HG03342 (cell line): Measurements from ENCODE around the gene CNTNAP2.

Source experiments
- ATAC-seq: cut with Tn5 transposase; IDR thresholded peaks from one replicate; pipeline ENCODE4 v1.9.1; 2021; ENCODE audit warnings: mild to moderate bottlenecking, moderate library complexity; ENCODE audit not compliant: unreplicated experiment

CNTNAP2 gene

DNA sequence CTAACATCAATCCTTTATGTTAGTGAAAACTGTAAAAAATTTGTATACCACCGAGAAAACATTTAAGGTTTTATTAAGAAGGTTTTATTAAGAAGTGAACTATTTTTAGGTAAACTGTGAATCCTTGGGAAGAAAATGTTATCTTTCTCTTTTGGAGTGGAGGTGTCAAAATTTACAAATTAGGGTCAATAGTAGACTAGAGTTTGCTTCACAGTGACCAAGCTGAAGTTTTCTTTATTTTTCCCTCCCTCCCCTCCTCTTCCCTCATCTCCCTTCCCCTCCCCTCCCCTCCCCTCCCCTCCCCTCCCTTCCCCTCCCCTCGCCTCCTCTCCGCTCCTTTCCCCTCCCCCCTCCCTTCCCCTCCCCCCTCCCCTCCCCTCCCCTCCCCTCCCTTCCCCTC is 168.8 kb downstream of the CNTNAP2 start:
- ATAC-seq = no peak

DNA sequence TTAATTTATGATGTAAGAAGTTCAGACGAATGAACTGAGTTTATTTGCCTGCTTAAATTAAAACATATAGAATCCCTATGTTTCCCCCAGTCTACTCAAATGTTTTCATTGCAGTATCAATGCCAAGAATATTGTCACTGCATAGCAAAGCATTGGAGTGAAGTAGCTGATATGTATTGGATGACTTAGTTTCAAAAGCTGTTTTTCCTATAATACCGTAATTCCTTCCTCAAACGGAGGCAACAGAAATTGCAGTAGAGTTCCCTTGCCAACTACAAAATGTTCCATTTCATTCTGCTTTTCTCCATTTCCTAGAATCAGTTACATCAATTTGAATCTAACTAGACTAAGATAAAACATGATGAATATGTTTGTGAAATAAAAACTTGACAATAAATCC is 174.1 kb downstream of the CNTNAP2 start:
- no peak for ATAC-seq

DNA sequence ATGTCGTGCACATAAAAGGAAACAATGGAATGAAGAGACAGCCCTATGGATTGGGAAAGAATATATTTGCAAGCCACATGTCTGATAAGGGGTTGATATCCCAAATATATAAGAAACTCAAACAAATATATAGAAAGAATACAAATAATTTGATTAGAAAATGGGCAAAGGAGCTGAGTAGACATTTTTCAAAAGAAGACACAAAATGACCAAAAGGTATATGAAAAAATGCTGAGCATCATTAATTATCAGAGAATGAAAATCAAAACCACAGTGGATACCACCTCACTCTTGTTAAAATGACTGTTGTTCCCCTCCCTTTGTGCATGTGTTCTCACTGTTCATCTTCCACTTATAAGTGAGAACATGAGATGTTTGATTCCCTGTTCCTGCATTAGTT is 175.3 kb downstream of the CNTNAP2 start:
- no peak for ATAC-seq

DNA sequence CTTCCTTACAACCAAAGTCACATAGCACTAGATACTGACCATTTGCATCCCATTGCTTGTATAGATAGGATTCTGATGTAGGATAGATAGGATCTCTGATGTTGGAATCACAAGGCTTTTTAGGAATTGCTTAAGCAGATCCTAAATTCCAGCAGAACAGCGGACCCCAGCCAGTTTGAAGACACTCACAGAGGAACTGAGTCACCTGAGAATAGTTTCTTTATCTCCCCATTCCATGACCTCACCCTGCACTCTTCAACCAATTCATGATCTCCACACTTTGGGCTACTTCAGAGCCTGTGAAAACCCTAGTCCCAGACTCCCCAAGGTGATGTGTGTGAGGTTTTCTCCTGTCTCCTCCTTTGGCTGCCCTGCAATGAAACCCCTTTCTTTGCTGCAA is 179.4 kb downstream of the CNTNAP2 start:
- no peak for ATAC-seq

DNA sequence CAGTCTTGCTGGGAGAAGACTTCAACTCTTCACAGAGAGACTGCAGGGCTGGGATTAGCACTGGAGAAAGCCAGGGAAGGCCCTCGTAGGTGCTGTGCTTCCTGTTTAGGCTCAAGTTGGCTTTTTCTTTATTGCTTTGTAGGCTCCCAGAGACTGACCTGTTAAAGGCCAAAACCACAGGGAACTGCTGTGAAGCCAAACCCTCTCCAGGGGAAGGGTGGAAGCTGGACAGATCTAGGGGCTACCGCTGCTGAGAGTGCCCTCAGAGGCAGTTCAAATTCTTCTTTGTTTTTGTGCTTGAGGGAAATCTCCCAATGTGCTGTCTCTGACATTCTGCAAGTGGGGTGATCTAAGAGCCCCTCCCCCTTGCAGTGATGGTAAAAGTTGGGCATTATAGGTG is 198.4 kb downstream of the CNTNAP2 start:
- no peak for ATAC-seq

DNA sequence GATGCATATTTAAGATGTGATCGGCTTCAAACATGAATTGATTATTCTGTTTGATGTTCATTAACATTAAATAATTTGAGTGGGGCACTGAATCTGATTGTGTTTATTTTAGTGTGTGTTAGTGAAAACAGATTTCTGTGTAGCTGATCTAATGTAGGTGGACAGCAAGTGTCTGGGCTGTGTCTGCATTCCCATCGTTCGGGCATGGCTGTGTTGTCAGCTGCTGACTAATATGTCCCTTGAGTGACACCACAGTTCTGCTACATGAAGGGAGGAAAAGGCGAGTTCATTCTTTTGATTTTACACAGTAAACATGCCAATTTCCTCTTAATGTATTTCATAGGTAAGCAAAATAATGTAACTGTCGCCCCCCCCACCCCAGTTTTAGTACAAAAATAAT is 203.0 kb downstream of the CNTNAP2 start:
- no peak for ATAC-seq

DNA sequence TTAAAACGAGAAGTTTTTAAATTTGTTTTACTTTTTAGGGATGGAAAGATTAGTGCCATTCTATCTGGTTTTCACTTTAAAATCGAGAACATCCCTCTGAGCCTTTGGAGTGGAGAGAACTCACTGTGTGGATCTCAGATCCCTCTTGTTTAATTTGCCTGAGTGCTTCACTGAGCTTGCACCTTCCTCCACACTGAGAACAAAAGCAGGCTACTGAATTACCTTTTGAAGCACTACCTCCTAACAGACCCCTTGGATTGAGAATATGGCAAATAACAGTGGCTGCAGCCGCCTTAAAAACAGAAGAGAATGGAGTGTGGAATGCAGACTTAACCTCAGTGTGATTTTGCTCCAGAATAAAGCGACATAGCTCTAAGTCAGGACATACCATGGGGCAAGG is 204.7 kb downstream of the CNTNAP2 start:
- no peak for ATAC-seq

DNA sequence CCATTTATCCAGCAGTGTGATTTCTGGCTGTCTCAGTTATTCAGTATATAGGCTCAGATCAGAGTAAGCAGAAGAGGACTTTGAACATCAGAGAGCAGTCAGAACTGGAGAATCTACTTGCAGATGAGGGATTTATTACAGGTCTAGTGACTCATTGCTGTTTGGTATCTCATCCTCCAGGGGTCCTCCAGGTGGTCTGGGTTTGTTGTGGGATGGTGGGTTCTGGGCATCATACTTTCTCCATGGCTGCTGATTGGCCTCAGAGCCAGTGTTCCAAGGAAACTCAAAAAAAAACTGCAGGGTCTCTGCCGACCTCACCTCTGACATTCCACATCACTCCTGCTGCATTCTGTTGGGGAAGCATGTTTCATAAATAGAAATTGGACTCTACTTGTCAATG is 214.8 kb downstream of the CNTNAP2 start:
- ATAC-seq = no peak

DNA sequence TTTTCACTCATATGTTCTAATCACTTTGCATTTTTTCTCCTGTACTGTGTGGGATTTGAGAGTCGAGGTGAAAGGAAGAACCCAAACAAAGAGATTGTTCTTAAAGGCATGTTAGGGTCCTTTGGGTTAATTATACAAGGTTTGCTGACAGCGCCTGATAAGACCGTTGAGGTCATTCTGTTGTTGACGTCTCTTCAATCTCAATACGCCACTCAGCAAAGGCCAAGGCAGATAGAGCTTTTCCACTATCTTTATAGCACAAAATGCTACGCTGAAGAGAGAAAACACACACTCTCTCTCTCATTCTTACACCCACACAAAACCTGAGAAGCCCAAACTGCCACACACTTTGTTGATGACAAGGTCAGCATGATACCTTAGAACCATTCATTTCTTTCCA is 228.7 kb downstream of the CNTNAP2 start:
- no peak for ATAC-seq

DNA sequence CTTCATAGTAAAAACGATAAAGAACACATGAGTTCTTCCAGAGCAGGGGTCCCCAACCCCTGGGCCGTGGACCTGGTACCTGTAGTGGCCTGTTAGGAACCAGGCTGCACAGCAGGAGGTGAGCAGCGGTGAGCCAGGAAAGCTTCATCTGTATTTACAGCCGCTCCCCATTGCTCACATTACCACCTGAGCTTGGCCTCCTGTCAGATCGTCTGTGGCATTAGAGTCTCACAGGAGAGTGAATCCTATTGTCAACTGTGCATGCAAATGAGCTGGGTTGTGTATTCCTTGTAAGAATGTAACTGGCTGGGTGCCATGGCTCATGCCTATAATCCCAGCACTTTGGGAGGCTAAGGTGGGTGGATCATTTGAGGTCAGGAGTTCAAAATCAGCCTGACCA is 229.5 kb downstream of the CNTNAP2 start:
- no peak for ATAC-seq

DNA sequence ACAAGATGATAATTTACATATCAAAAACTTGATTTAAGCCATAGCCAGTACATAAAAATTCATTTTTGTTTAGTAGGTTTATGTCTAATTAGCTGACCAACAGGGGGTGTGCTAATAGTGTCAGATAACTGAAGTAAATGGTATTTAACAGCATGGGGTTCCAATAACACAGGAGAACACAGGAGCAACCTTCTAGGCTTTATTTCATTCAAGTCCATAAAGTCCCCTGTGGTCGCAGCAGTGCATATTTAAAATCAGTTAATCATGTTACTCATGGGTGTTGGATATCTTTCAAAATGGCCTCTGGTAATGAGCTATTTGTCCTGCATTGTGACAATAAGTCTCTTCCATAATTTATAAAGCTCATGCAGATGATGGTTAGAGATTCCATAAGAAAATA is 238.6 kb downstream of the CNTNAP2 start:
- no peak for ATAC-seq

DNA sequence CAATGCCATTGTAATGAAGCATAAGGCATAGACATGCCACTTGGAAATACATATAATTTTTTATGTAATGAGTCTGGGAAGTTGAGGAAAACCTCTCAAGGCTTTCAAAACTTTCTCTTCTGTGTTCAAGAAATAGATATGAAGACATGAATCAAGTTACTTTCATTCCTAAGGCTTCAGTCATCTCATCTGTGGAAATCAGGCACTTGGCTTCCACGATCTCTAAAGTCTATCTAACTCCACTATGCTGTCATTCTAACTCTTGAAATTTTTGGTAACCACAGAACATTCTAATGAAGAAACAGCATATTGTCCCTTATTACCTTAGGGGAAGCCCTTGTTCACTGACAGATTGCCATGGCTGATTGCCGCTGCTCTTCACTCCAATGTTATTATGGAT is 242.6 kb downstream of the CNTNAP2 start:
- ATAC-seq = no peak

DNA sequence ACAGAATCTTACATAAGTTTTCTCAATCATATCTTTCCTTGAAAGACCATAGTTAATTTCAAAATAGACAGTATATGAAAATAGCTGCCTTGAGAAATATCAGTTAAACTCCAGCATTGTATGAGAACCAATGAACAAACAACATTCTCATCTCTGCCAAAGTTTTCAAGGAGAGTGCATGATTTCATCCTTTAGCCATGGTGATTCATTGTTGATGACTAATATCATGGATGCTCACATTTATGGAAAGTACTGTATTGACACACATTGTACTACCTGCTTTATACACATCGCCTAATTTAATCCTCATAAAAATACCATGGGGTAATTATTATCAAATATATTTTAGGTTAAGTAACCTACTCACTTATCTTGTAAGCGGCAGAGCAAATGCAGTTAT is 250.3 kb downstream of the CNTNAP2 start:
- no peak for ATAC-seq

DNA sequence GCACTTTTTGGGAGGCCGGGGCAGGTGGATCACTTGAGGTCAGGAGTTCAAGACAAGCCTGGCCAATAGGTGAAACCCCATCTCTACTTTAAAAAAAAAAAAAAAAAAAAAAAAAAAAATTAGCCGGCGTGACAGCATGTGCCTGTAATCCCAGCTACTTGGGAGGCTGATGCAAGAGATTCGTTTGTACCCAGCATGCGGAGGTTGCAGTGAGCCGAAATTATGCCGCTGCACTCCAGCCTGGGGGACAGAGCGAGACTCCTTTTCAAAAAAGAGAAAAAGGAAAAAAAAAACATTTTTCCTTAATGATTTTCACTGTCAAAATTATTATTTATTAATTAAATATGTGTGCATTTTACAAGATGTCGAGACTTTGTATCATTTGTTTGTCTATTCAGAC is 253.6 kb downstream of the CNTNAP2 start:
- no peak for ATAC-seq

DNA sequence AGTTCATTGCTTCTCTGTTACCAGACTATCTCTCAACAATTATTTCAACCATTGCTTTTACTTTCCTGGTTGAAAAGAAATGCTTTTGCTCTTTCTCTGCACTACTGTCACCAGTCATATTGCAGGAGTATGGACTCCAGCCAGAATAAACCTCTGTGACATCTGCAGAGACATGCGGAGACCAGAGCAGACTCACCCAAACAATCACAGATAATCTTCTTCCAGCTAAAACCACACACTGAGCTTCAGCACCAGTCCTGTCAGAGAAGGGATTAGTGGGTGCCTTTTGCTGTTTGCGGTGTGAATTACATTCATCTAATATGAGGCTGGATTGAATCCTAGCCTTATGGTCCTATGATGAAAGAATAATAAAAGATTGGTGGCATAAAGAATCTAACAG is 258.6 kb downstream of the CNTNAP2 start:
- ATAC-seq = no peak

DNA sequence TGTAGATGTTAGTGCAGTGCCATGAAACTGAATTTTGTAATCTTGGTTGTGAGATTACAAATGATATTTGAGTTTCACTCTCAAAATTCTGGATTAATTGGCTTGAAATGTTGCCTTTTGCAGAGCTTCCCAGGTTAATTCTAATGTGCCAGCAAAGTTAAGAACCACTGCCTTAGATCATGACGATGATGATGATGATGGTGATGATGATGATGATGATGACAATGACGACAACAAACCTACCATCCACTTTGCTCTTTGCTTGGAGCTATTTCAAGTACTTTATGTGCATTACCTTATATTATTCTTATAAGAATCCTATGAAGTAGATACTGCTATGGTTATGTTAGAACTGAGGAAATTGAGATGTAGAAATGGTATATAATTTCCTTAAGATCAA is 261.6 kb downstream of the CNTNAP2 start:
- no peak for ATAC-seq

DNA sequence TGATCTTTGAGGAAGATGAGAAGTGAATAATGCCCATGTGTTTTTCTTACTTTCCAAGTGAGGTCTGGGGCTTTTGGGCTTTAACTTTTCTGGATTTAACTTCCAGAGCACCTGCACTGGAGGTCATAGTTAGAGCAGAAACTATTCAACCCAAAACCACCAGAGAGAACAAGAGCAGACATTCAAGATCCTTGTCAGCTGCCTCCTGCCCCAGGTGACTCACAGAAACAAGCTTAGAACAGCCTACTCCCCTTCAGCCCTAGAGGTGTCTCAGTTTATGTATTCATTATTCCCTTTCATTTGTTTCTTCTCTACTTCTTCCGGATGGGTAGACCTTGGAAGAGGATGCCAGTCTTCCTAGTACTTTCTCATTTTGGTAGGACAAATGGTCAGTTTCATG is 270.5 kb downstream of the CNTNAP2 start:
- no peak for ATAC-seq

DNA sequence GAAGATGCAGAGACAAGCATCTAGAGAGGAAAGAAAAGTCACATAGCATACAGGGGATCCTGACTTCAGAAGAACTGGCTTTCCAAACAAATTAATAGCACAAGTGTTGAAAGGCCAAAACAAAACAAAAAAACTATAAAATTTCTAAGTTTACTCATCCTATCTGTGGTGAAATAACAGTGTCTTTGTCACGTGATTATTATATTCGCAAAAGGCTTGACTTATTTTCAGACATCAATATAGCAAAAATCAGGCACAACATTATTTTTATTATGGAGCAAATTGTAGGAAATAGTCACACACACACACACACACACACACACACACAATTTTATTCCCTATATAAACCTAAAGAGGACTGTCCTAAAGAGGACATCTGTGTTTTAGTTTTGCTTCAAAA is 272.3 kb downstream of the CNTNAP2 start:
- ATAC-seq = no peak

DNA sequence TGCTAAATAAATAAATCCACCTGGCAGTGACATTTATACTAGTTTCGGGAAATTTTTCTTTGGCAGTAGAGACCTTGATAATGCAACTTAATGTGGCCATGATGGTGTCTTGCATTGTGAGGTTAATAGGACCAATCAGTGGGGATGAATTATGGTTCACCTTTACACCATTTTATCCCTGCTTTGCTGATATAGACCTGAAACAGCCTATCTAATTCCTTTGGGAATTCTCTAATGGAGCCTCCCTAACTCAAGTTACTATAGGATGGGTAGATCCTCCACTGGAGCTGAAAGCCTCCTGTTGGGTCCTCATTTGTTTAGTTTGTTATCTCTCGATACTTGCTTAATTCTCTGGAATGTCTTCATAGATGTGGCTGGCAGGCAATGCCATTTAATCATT is 276.7 kb downstream of the CNTNAP2 start:
- ATAC-seq = no peak

DNA sequence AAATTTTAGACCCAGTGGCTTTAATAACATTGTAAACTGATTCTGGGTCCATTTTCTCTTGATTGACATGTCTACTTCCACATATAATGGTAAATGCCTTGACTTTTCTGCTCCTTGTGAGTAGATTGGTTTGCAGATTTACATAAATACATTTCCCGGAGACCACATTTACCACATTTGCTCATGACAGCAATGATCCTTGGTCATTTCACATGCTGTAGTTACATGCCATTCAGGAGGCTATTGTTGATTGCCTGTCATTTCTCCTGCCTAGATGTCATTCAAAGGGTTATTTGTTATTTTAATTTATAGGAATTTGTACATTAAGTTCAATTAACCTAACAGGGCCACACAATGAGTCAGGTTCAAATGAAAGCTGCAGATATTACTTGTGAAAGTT is 280.5 kb downstream of the CNTNAP2 start:
- ATAC-seq = no peak

DNA sequence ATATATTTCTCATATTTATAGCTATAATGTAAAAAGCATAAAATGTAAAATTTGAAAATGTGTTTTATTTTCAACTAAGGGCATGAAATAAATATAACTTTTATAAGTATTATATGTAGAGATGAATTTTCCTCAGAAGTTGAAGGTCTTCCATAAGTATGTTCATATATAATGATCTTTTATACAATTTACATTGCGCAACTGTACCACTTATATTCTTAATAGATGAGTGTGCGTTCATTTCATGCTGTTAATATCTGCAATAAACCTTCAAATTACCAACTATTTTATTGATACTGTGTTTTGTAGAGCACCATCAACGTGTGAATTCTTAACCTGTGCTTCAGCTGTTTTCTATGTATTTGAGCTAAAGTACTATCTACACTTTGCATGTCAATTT is 285.3 kb downstream of the CNTNAP2 start:
- ATAC-seq = no peak

DNA sequence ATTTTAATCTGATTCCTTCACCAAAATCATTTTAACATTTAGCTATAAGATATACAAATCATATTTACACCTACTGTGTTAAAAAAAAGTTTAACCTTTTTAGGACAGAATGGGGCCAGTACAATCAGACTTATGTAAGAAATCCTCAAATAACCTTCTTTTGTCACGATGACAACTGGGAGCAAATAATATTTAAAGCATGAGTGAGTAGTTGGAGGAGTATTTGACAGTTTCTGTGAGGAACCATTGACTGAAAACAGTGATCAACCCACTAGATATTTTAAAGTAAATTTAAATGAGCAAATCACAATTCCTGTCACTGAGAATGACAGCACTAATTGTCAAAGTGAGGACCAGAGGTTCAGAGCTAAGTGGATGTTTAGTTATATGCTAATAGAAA is 289.1 kb downstream of the CNTNAP2 start:
- ATAC-seq = no peak

DNA sequence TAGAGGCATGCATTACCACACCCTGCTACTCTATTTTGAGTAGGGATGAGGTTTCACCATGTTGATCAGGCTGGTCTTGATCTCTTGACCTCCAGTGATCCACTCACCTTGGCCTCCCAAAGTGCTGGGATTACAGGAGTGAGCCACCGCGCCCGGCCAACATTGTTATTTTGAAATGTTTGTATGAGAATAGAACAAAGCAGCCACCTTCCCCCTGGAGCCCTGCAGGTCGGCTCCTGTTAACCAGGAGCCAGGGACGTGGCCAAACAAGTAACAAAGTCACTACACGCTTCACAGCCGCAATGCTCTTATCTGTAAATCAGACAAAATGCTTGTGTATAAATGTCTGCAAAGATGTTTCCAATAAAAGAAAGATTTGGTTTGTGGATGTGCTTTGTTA is 295.4 kb downstream of the CNTNAP2 start:
- no peak for ATAC-seq

DNA sequence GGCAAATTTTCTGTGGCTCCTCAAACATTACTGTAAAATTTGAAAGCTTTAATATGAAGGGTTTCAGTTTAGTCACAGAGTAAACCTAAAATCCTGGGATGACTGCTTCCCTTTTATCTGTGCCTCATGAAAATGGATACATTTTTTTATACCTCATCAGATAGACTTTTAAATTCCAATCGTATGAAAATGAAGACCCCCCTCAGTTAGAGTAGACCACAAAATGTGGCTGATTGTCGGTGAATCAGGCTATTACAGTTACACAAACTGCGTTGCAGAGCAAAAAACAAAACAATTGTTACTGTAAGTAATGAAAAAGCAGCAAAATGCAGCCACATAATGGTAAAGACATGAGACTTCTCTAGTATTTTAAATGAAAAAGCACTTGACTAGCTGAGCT is 296.2 kb downstream of the CNTNAP2 start:
- no peak for ATAC-seq
